Measurements from ENCODE around the gene JAGN1.
"Not testable (repeated sequence)": the region's sequence is repeated elsewhere in the genome, so short reads cannot be mapped to it uniquely, and the experiment has no call there.

The JAGN1 gene

GRCh38 chr3:9869955-9870354 is 20.5 kb upstream of the JAGN1 start:
- no peak for DNase-seq

- DNase-seq, result no peak
Measured at GRCh38 chr3:9870978-9871377, 19.4 kb upstream of the JAGN1 start.

- not testable (repeated sequence) for DNase-seq
Measured at GRCh38 chr3:9872067-9872466, 18.3 kb upstream of the JAGN1 start.

- no peak for DNase-seq
Measured at GRCh38 chr3:9875448-9875847, 15.0 kb upstream of the JAGN1 start.

GRCh38 chr3:9876255-9876654 is 14.2 kb upstream of the JAGN1 start:
- DNase-seq, result not testable (repeated sequence)

GRCh38 chr3:9876991-9877390 is 13.4 kb upstream of the JAGN1 start:
- DNase-seq, result no peak

GRCh38 chr3:9878700-9879099 is 11.7 kb upstream of the JAGN1 start:
- DNase-seq, result no peak

GRCh38 chr3:9879830-9880549 is 10.4 kb upstream of the JAGN1 start, which contains the start of gene CIDEC:
CIDEC (minus strand) TSS chr3:9880253; CDS start chr3:9878486, 1,767 bp downstream.
- no peak for DNase-seq

- no peak for DNase-seq
Measured at GRCh38 chr3:9881441-9881840, 9.0 kb upstream of the JAGN1 start.

GRCh38 chr3:9883706-9884554 is 6.5 kb upstream of the JAGN1 start:
- DNase-seq, result no peak

- no peak for DNase-seq
Measured at GRCh38 chr3:9884555-9885165, 5.8 kb upstream of the JAGN1 start.

GRCh38 chr3:9886328-9886727 is 4.1 kb upstream of the JAGN1 start:
- DNase-seq, result no peak

- no peak for DNase-seq
Measured at GRCh38 chr3:9887480-9887879, 2.9 kb upstream of the JAGN1 start.

GRCh38 chr3:9888540-9888939 is 1.9 kb upstream of the JAGN1 start:
- no peak for DNase-seq

GRCh38 chr3:9889405-9889804 is 1.0 kb upstream of the JAGN1 start:
- DNase-seq, result no peak

GRCh38 chr3:9891072-9891622 is 737 bp downstream of the JAGN1 start:
- DNase-seq, result no peak

GRCh38 chr3:9893739-9894138 is 3.3 kb downstream of the JAGN1 start:
- no peak for DNase-seq

GRCh38 chr3:9895715-9896114 is 5.3 kb downstream of the JAGN1 start:
- DNase-seq, result not testable (repeated sequence)

GRCh38 chr3:9896755-9897407 is 6.5 kb downstream of the JAGN1 start:
- not testable (repeated sequence) for DNase-seq

GRCh38 chr3:9897408-9898372 is 7.3 kb downstream of the JAGN1 start:
- no peak for DNase-seq

- no peak for DNase-seq
Measured at GRCh38 chr3:9898467-9899241, 8.2 kb downstream of the JAGN1 start.

Measured in NK-92 treated with Interleukin-12 subunit alpha and Interleukin-12 subunit beta, amount 100 ng/mL, for 24 hours (cell line).